ENCODE results near the gene YIPF7. TPM values are rescaled to one million over a fixed set of nuclear protein-coding genes. Genes with fewer than 3 reads are reported as not detected.
A peak's percentile ranks its signal among the peaks of the same experiment; 100 is the strongest.

Gene YIPF7
- not detected for polyA plus RNA-seq (2013, experiment 1 of 2; ENCODE audit: insufficient read length)
- not detected for polyA plus RNA-seq (2013, experiment 2 of 2; ENCODE audit: insufficient read length)

- DNase-seq: no peak
These were observed at the start of gene YIPF7 for GRCh38 chr4:44651425-44651824. TSS of gene YIPF7 (minus strand) at chr4:44651625. CDS start at chr4:44650100, 1,525 bp downstream.

GRCh38 chr4:44701037-44701436 is 49.6 kb upstream of the YIPF7 start:
- DNase-seq: no peak

- no peak for DNase-seq
These were observed 49.0 kb upstream of the YIPF7 start for GRCh38 chr4:44700427-44700826.

GRCh38 chr4:44684648-44685047 is 33.2 kb upstream of the YIPF7 start:
- no peak for DNase-seq

- no peak for DNase-seq
These were observed 27.6 kb upstream of the YIPF7 start for GRCh38 chr4:44679060-44679459.

GRCh38 chr4:44678094-44679041 is 26.9 kb upstream of the YIPF7 start, which contains the start of gene GUF1:
TSS of gene GUF1 (plus strand) at chr4:44678420. CDS start at chr4:44678623, 203 bp downstream.
- peak; percentile 90 for DNase-seq

GRCh38 chr4:44675366-44675765 is 23.9 kb upstream of the YIPF7 start:
- DNase-seq: no peak

- no peak for DNase-seq
These were observed 23.0 kb upstream of the YIPF7 start for GRCh38 chr4:44674471-44674870.

- no peak for DNase-seq
These were observed 20.2 kb upstream of the YIPF7 start for GRCh38 chr4:44671636-44672035.

- peak; percentile 10 for DNase-seq
These were observed 19.2 kb upstream of the YIPF7 start for GRCh38 chr4:44670506-44671199.

GRCh38 chr4:44668526-44668925 is 17.1 kb upstream of the YIPF7 start:
- no peak for DNase-seq

GRCh38 chr4:44663539-44664263 is 12.3 kb upstream of the YIPF7 start:
- DNase-seq: no peak

GRCh38 chr4:44662623-44663005 is 11.2 kb upstream of the YIPF7 start:
- DNase-seq: no peak

GRCh38 chr4:44661940-44662622 is 10.7 kb upstream of the YIPF7 start:
- DNase-seq: no peak

- no peak for DNase-seq
These were observed 9.0 kb upstream of the YIPF7 start for GRCh38 chr4:44660396-44660795.

GRCh38 chr4:44652002-44652401 is 577 bp upstream of the YIPF7 start:
- no peak for DNase-seq

- DNase-seq: no peak
These were observed 5.3 kb downstream of the YIPF7 start for GRCh38 chr4:44646151-44646550.

GRCh38 chr4:44638091-44638490 is 13.3 kb downstream of the YIPF7 start:
- no peak for DNase-seq

GRCh38 chr4:44632733-44633132 is 18.7 kb downstream of the YIPF7 start:
- DNase-seq: no peak

- no peak for DNase-seq
These were observed 19.3 kb downstream of the YIPF7 start for GRCh38 chr4:44632089-44632488.

- DNase-seq: peak; percentile 55
These were observed 22.1 kb downstream of the YIPF7 start for GRCh38 chr4:44629280-44629866.

GRCh38 chr4:44623676-44624075 is 27.7 kb downstream of the YIPF7 start:
- no peak for DNase-seq

All from fibroblast of skin of scalp (primary cell).